GM23248 (cell line): Measurements from ENCODE around the gene PAN2.

ENCODE experiments used
- EZH2 ChIP-seq: fragments of 200-600 bp; sonication (generic); IDR thresholded peaks from 2 replicates; pipeline ENCODE4 v1.6.1; 2018; ENCODE audit warnings: antibody characterized with exemption, mild to moderate bottlenecking; ENCODE audit not compliant: insufficient read depth, poor library complexity, severe bottlenecking
- EZH2phosphoT487 ChIP-seq: fragments of 200-600 bp; sonication (generic); IDR thresholded peaks from 2 replicates; pipeline ENCODE4 v1.6.1; 2018; ENCODE audit warnings: antibody characterized with exemption, moderate library complexity, mild to moderate bottlenecking, low read depth; ENCODE audit not compliant: insufficient read depth

- TF ChIP-seq EZH2 (no peak), EZH2phosphoT487 (no peak)
These were observed 44.2 kb upstream of the PAN2 start for GRCh38 chr12:56377989-56378316.
